ENCODE data around the gene G2E3. TPM values are rescaled to one million over a fixed set of nuclear protein-coding genes. Genes with fewer than 3 reads are reported as not detected.

G2E3 gene
- total and polyA plus RNA-seq, 2 donors (not counting 1 experiment from before 2014, with no cell fraction given) = 13.0 to 14.7 TPM

DNA sequence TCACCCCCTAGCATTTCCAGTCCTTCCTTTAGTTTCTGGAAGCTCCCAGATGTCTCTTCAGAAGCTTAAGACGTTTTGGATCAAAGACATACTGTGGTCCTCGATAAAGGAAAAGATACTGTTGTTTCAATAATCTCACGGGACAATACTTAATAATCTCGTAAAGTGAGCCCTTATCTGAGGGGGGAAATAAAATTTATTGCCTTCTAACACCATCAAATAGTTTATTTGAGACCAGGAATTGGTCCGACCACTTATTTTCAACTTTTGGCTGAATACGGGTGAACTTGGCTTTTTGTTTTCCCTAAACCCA is 640 bp upstream of the G2E3 start:
- Histone ChIP-seq H4K20me1 (ENCODE audit: control insufficient read depth, extremely low read depth, insufficient read depth, low read length) (no peaks in the 10 kb centered on the region), H3K27ac (ENCODE audit: insufficient read depth, low read length) (peak overlapping the region; percentile 93), H3K36me3 (ENCODE audit: control insufficient read depth, insufficient read depth, low read length) (no peaks in the 10 kb centered on the region), H3K79me2 (ENCODE audit: control insufficient read depth, insufficient read depth, low read length) (peaks cover 42% of the 10 kb centered on the region), H3K4me3 (replicated peaks in 1 of 4; ENCODE audit: control extremely low read depth in 1 of 4, insufficient read depth in 1 of 4, low read depth in 3 of 4, low read length in 4 of 4) (peak overlapping the region; percentile 88 to 97 (median 93)), H3K4me1 (ENCODE audit: control insufficient read depth, extremely low read depth, insufficient read depth, low read length) (peaks cover 5% of the 10 kb centered on the region), H3K9ac (ENCODE audit: insufficient read depth, low read length) (peak overlapping the region; percentile 86), H3K9me3 (ENCODE audit: control insufficient read depth, insufficient read depth, low read depth, low read length) (no peaks in the 10 kb centered on the region), H3K4me2 (ENCODE audit: extremely low read depth, insufficient read depth, low read length) (peak overlapping the region; percentile 92), H2AFZ (ENCODE audit: low read length) (peak overlapping the region; percentile 83), H3K27me3 (ENCODE audit: control insufficient read depth, insufficient read depth, low read length) (no peaks in the 10 kb centered on the region)
- TF ChIP-seq EZH2 (IDR thresholded peaks at IDR 0.05; ENCODE audit: low read length, missing control alignments) = no peak
- no peak for DNase-seq (ENCODE audit: low read depth in 2 of 2)

DNA sequence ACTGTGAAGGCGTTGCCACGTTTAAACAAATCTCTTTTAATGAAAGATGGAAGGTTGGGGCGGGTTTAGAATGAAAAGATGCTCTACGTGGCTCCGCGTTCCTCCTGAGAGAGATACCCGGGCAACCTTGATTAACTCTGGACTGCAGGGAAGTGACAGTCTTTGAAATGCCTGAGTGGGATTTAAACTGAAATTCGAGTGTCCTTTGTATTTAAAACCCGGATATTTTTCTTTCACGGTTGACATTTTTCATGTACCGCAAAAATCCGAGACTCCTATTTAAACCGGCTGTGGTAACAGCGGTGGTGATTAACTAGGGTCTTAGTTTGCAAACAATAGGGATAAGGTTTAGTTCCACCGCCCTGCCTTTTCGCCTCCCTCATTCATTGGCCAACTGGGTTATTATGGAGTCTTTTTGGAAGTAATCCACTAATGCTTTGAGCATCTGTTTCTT is 707 bp downstream of the G2E3 start:
- Histone ChIP-seq H3K36me3 (ENCODE audit: control insufficient read depth, insufficient read depth, low read length) (no peaks in the 10 kb centered on the region), H3K4me2 (ENCODE audit: extremely low read depth, insufficient read depth, low read length) (peak overlapping the region; percentile 64), H3K4me3 (replicated peaks in 1 of 4; ENCODE audit: control extremely low read depth in 1 of 4, insufficient read depth in 1 of 4, low read depth in 3 of 4, low read length in 4 of 4) (peak overlapping the region; percentile 88 to 97 (median 93)), H3K4me1 (ENCODE audit: control insufficient read depth, extremely low read depth, insufficient read depth, low read length) (peaks cover 2% of the 10 kb centered on the region), H3K9ac (ENCODE audit: insufficient read depth, low read length) (peak overlapping the region; percentile 86), H3K27me3 (ENCODE audit: control insufficient read depth, insufficient read depth, low read length) (no peaks in the 10 kb centered on the region), H2AFZ (ENCODE audit: low read length) (no peak overlapping the region), H3K27ac (ENCODE audit: insufficient read depth, low read length) (peak overlapping the region; percentile 93), H3K79me2 (ENCODE audit: control insufficient read depth, insufficient read depth, low read length) (peaks cover 55% of the 10 kb centered on the region), H3K9me3 (ENCODE audit: control insufficient read depth, insufficient read depth, low read depth, low read length) (no peaks in the 10 kb centered on the region), H4K20me1 (ENCODE audit: control insufficient read depth, extremely low read depth, insufficient read depth, low read length) (no peaks in the 10 kb centered on the region)
- DNase-seq (ENCODE audit: low read depth in 2 of 2) = peak; percentile 39 to 81
- TF ChIP-seq, protein P1, sequence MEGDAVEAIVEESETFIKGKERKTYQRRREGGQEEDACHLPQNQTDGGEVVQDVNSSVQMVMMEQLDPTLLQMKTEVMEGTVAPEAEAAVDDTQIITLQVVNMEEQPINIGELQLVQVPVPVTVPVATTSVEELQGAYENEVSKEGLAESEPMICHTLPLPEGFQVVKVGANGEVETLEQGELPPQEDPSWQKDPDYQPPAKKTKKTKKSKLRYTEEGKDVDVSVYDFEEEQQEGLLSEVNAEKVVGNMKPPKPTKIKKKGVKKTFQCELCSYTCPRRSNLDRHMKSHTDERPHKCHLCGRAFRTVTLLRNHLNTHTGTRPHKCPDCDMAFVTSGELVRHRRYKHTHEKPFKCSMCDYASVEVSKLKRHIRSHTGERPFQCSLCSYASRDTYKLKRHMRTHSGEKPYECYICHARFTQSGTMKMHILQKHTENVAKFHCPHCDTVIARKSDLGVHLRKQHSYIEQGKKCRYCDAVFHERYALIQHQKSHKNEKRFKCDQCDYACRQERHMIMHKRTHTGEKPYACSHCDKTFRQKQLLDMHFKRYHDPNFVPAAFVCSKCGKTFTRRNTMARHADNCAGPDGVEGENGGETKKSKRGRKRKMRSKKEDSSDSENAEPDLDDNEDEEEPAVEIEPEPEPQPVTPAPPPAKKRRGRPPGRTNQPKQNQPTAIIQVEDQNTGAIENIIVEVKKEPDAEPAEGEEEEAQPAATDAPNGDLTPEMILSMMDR (conservative IDR thresholded peaks at IDR 0.05 in 1 of 2, IDR thresholded peaks at IDR 0.05 in 1 of 2; ENCODE audit: low read depth in 1 of 2, low read length in 2 of 2) = no peak

DNA sequence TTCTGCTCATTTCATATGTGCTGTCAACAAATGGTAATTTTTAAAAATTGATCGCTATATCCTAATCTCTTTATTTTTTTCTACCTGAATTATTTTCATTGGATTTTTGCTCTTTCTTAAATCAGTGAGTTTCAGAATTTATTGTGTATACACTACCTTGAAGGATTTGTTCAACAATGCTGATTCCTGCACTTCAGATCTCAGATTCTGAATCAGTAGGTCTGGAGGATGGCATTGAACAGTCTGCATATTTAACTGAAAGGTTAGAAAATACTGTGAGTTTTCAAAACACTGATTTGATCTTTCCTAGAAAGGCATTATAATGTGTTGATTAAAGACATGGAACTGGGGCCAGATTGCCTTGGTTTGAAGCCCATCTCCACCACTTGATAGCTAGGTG is 1.6 kb downstream of the G2E3 start:
- no peaks in the 10 kb centered on the region for H3K36me3 ChIP-seq (ENCODE audit: control insufficient read depth, insufficient read depth, low read length)
- H3K27me3 ChIP-seq (ENCODE audit: control insufficient read depth, insufficient read depth, low read length) = no peaks in the 10 kb centered on the region
- H3K4me2 ChIP-seq (ENCODE audit: extremely low read depth, insufficient read depth, low read length) = peak overlapping the region; percentile 64
- H3K27ac ChIP-seq (ENCODE audit: insufficient read depth, low read length) = no peak overlapping the region
- H3K4me1 ChIP-seq (ENCODE audit: control insufficient read depth, extremely low read depth, insufficient read depth, low read length) = peaks cover 2% of the 10 kb centered on the region
- H3K9ac ChIP-seq (ENCODE audit: insufficient read depth, low read length) = no peak overlapping the region
- peaks cover 64% of the 10 kb centered on the region for H3K79me2 ChIP-seq (ENCODE audit: control insufficient read depth, insufficient read depth, low read length)
- TF ChIP-seq, protein P1 (conservative IDR thresholded peaks at IDR 0.05 in 1 of 2, IDR thresholded peaks at IDR 0.05 in 1 of 2; ENCODE audit: low read depth in 1 of 2, low read length in 2 of 2) = no peak
- no peak for TF ChIP-seq EZH2 (IDR thresholded peaks at IDR 0.05; ENCODE audit: low read length, missing control alignments)
- no peak for DNase-seq (ENCODE audit: low read depth in 2 of 2)
- peak overlapping the region; percentile 88 to 97 (median 93) for H3K4me3 ChIP-seq (replicated peaks in 1 of 4; ENCODE audit: control extremely low read depth in 1 of 4, insufficient read depth in 1 of 4, low read depth in 3 of 4, low read length in 4 of 4)
- H2AFZ ChIP-seq (ENCODE audit: low read length) = no peak overlapping the region
- H4K20me1 ChIP-seq (ENCODE audit: control insufficient read depth, extremely low read depth, insufficient read depth, low read length) = no peaks in the 10 kb centered on the region
- no peaks in the 10 kb centered on the region for H3K9me3 ChIP-seq (ENCODE audit: control insufficient read depth, insufficient read depth, low read depth, low read length)

All from fibroblast of lung (primary cell).